ENCODE data around the gene NIM1K. TPM values are rescaled to one million over a fixed set of nuclear protein-coding genes. Genes with fewer than 3 reads are reported as not detected.

The NIM1K gene
- total RNA-seq, 1 experiment from 2014 or later, result 0.26 TPM

GRCh38 chr5:43314724-43315123 is 122.7 kb downstream of the NIM1K start:
- Mint-ChIP-seq H3K4me1 (ENCODE audit: low read depth, unreplicated experiment) (peaks cover 20% of the 10 kb centered on the region), H3K4me3 (ENCODE audit: low read depth, unreplicated experiment) (peak overlapping the region; percentile 99), H3K9me3 (ENCODE audit: low read depth, unreplicated experiment) (no peaks in the 10 kb centered on the region), H3K27me3 (ENCODE audit: unreplicated experiment) (no peaks in the 10 kb centered on the region), H3K27ac (ENCODE audit: unreplicated experiment) (peak overlapping the region; percentile 98), H3K36me3 (ENCODE audit: insufficient read depth, unreplicated experiment) (peaks cover 59% of the 10 kb centered on the region)
- BruUV-seq (replicated peaks), result no TSS peak
- DNase-seq, result peak; percentile 24
- no peak for TF ChIP-seq CTCF (IDR thresholded peaks at IDR 0.05; ENCODE audit: unreplicated experiment)
- intact Hi-C loops (cut with micrococcal nuclease; ENCODE audit: unreplicated experiment), result loop anchor here (2.0 kb wide), 1 partner anchor 52 kb away; no protein-coding TSS in a partner anchor
- CTCF ChIA-PET, result interaction anchor here (0.8 to 1.0 kb wide), 2 partner anchors 72 to 75 kb away, joined by 3 to 4 read pairs; no protein-coding TSS in a partner anchor

- H3K27ac Mint-ChIP-seq (ENCODE audit: unreplicated experiment), result peak overlapping the region; percentile 98
- CTCF ChIA-PET, result interaction anchor here (0.5 to 1.0 kb wide), 3 partner anchors 72 to 194 kb away, joined by 3 to 4 read pairs (median 4); no protein-coding TSS in a partner anchor
- intact Hi-C loops (cut with micrococcal nuclease; ENCODE audit: unreplicated experiment), result loop anchor here (2.0 kb wide), 1 partner anchor 52 kb away; no protein-coding TSS in a partner anchor
- peak overlapping the region; percentile 99 for H3K4me3 Mint-ChIP-seq (ENCODE audit: low read depth, unreplicated experiment)
- no peak for TF ChIP-seq CTCF (IDR thresholded peaks at IDR 0.05; ENCODE audit: unreplicated experiment)
- H3K27me3 Mint-ChIP-seq (ENCODE audit: unreplicated experiment), result no peaks in the 10 kb centered on the region
- H3K9me3 Mint-ChIP-seq (ENCODE audit: low read depth, unreplicated experiment), result no peaks in the 10 kb centered on the region
- DNase-seq, result peak; percentile 59
- peaks cover 54% of the 10 kb centered on the region for H3K36me3 Mint-ChIP-seq (ENCODE audit: insufficient read depth, unreplicated experiment)
- no TSS peak for BruUV-seq (replicated peaks)
- H3K4me1 Mint-ChIP-seq (ENCODE audit: low read depth, unreplicated experiment), result peaks cover 19% of the 10 kb centered on the region
Observed at GRCh38 chr5:43315263-43315662, 123.2 kb downstream of the NIM1K start.

GRCh38 chr5:43315682-43316081 is 123.7 kb downstream of the NIM1K start:
- BruUV-seq (replicated peaks), result TSS peak; percentile 72
- Mint-ChIP-seq H3K4me1 (ENCODE audit: low read depth, unreplicated experiment) (peaks cover 23% of the 10 kb centered on the region), H3K4me3 (ENCODE audit: low read depth, unreplicated experiment) (peak overlapping the region; percentile 99), H3K27ac (ENCODE audit: unreplicated experiment) (peak overlapping the region; percentile 98), H3K27me3 (ENCODE audit: unreplicated experiment) (no peaks in the 10 kb centered on the region), H3K9me3 (ENCODE audit: low read depth, unreplicated experiment) (peaks cover 2% of the 10 kb centered on the region), H3K36me3 (ENCODE audit: insufficient read depth, unreplicated experiment) (peaks cover 49% of the 10 kb centered on the region)
- intact Hi-C loops (cut with micrococcal nuclease; ENCODE audit: unreplicated experiment), result loop anchor here (2.0 kb wide), 1 partner anchor 51 kb away; no protein-coding TSS in a partner anchor
- CTCF ChIA-PET, result interaction anchor here (0.5 to 1.0 kb wide), 3 partner anchors 71 to 194 kb away, joined by 3 to 4 read pairs (median 4); no protein-coding TSS in a partner anchor
- TF ChIP-seq CTCF (IDR thresholded peaks at IDR 0.05; ENCODE audit: unreplicated experiment), result no peak
- no peak for DNase-seq

GRCh38 chr5:43316421-43316820 is 124.4 kb downstream of the NIM1K start:
- Mint-ChIP-seq H3K36me3 (ENCODE audit: insufficient read depth, unreplicated experiment) (peaks cover 42% of the 10 kb centered on the region), H3K4me1 (ENCODE audit: low read depth, unreplicated experiment) (peaks cover 27% of the 10 kb centered on the region), H3K4me3 (ENCODE audit: low read depth, unreplicated experiment) (peak overlapping the region; percentile 99), H3K27ac (ENCODE audit: unreplicated experiment) (peak overlapping the region; percentile 98), H3K9me3 (ENCODE audit: low read depth, unreplicated experiment) (peaks cover 4% of the 10 kb centered on the region), H3K27me3 (ENCODE audit: unreplicated experiment) (no peaks in the 10 kb centered on the region)
- no peak for DNase-seq
- no TSS peak for BruUV-seq (replicated peaks)
- intact Hi-C loops (cut with micrococcal nuclease; ENCODE audit: unreplicated experiment), result no loop called here
- CTCF ChIA-PET, result no interaction called here
- no peak for TF ChIP-seq CTCF (IDR thresholded peaks at IDR 0.05; ENCODE audit: unreplicated experiment)
